ENCODE data around the gene LAMA2. TPM values are rescaled to one million over a fixed set of nuclear protein-coding genes. Genes with fewer than 3 reads are reported as not detected.

Gene LAMA2
- polyA plus RNA-seq, 3 donors, result 33.6 to 44.4 (median 39.6) TPM

GRCh38 chr6:129189266-129189665, 306.3 kb downstream of the LAMA2 start:
- DNase-seq (ENCODE audit: extremely low read depth in 1 of 11, low read depth in 9 of 11, low spot score in 4 of 11), result no peak

GRCh38 chr6:129191235-129191634, 308.3 kb downstream of the LAMA2 start:
- no peak for DNase-seq (ENCODE audit: extremely low read depth in 1 of 11, low read depth in 9 of 11, low spot score in 4 of 11)

GRCh38 chr6:129192458-129192989, 309.6 kb downstream of the LAMA2 start:
- no peak for DNase-seq (ENCODE audit: extremely low read depth in 1 of 11, low read depth in 9 of 11, low spot score in 4 of 11)

DNA sequence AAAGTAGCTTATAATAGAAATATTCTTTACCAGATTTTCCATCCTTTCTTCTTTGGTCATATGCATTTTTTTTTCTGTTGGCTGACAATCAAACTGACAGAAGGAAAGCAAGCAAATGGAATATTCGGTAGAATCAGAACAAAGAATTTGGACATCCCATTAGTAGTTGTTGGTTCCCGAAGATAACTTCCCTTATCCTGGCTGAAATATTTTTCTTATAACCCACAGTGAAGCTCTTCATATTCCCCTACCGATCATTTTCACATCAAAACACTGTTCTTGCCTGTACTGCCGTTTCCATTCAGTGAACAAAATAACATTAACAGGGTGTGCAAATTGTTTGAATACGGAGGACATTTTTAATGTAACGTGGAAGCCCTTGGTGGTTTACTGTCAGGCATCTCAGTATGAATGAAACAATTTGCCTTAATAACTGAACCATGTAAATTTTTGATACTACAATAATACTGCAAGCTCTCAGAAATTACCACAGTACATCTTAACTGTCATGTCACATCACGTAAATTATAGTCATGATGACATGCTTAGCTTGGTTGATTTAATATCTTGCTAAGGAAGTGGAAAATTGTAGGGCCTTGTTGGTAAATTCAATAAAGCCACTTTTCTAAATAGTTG, 311.5 kb downstream of the LAMA2 start:
- DNase-seq (ENCODE audit: extremely low read depth in 1 of 11, low read depth in 9 of 11, low spot score in 4 of 11), result no peak

- no peak for DNase-seq (ENCODE audit: extremely low read depth in 1 of 11, low read depth in 9 of 11, low spot score in 4 of 11)
Measured at GRCh38 chr6:129195161-129195560, 312.2 kb downstream of the LAMA2 start.

DNA sequence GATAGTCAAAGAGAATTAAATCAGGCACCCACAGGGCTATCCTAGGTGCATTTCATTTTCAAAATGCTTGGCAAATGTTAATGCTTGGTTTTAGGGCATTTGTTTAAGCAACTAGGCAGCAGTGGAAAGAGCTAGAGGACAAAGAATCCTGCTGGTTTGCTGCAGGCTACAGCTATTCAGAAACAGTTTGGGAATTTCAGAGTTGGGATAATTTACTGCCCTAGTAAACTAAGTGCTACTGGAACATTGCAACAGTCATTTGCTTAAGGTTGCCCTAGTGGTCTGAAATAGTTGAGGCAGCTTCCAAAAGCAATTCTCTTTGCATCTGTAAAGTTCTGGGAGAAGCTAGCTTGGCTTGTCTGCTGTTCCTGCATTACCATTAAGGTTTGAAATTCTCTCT, 312.7 kb downstream of the LAMA2 start:
- DNase-seq (ENCODE audit: extremely low read depth in 1 of 11, low read depth in 9 of 11, low spot score in 4 of 11), result no peak

DNA sequence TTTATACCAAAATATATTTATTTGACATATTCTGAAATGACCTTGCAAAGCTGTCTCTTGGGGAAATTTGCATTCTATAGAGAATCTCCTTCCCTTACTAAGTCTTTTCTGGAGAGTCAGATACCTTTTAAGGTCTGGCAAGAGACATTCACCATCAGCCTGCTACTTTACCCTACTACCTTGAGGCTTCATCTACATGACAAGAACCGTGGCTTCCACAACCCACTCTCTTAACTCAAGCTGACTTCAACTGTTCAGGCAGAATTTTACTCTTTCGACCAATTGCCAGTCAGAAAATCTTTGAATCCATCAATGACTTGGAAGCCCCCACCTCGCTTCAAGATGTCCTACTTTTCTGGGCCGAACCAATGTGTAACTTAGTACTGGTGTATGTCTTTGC, 314.2 kb downstream of the LAMA2 start:
- DNase-seq (ENCODE audit: extremely low read depth in 1 of 11, low read depth in 9 of 11, low spot score in 4 of 11), result no peak

DNA sequence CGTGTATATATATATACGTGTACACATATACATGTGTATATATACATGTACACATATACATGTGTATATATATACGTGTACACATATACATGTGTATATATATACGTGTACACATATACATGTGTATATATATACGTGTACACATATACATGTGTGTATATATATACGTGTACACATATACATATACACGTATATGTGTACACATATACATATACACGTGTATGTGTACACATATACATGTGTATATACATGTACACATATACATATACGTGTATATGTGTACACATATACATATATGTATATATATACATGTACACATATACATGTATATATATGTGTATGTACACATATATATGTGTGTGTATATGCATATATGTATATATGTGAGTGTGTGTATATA, 317.2 kb downstream of the LAMA2 start:
- no peak for DNase-seq (ENCODE audit: extremely low read depth in 1 of 11, low read depth in 9 of 11, low spot score in 4 of 11)

GRCh38 chr6:129203190-129203900, 320.4 kb downstream of the LAMA2 start:
- no peak for DNase-seq (ENCODE audit: extremely low read depth in 1 of 11, low read depth in 9 of 11, low spot score in 4 of 11)

DNA sequence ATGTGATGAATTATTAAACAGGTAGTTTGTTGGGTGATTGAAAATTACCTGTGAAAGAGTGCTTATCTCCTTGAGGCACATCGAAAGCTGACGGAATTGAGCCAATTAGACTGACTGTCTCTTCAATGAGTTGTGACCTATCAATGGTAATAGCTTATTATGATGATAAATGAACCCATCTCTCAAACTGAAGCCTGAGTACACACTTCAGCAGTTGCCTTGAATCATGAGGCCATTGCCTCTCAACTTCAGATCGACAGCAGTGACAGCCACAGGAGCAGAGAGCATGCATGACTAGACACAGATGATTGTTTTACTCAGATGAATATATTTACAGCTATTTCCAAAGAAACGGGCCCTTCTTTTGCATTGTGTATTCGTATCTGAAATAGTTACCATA, 323.9 kb downstream of the LAMA2 start:
- no peak for DNase-seq (ENCODE audit: extremely low read depth in 1 of 11, low read depth in 9 of 11, low spot score in 4 of 11)

DNA sequence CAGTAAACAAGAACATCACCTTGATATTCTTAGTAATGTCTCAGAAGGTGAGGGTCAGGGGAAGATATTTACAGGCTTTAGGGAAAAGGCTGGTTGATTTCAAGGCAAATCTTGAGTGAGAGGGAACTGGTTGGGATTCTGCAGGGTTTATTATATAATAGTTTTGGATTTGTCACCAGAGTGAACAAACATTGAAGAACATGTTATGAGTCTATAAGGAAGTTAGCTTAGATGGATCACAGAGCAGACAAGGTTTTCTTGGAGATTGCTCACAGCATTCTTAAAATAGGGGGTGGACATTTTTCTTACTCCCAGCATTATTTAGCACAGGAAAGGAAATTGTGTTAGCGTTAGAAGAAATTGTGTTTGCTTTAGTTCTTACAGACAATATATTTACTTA, 324.9 kb downstream of the LAMA2 start:
- DNase-seq (ENCODE audit: extremely low read depth in 1 of 11, low read depth in 9 of 11, low spot score in 4 of 11), result no peak

GRCh38 chr6:129208415-129209034, 325.6 kb downstream of the LAMA2 start:
- no peak for DNase-seq (ENCODE audit: extremely low read depth in 1 of 11, low read depth in 9 of 11, low spot score in 4 of 11)

- no peak for DNase-seq (ENCODE audit: extremely low read depth in 1 of 11, low read depth in 9 of 11, low spot score in 4 of 11)
Measured at GRCh38 chr6:129209355-129209754, 326.4 kb downstream of the LAMA2 start.

DNA sequence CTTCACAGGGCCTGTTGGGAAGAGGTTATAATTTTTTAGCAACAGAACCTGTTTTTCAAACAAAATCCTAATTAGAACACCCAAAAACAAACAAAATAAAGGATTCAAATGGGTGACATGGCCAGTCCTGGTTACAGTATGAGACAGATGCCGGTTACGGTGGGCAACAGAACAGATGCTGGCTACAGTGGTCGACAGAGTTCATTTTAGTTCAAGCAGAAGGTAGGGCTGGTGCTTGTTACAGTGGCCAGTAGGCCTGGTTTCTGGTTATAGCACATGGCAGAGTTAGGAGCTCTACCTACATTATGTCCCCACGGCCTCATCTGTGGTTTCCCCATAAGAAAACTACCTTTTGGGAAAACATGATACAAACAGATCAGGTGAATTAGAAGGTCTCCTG, 327.7 kb downstream of the LAMA2 start:
- no peak for DNase-seq (ENCODE audit: extremely low read depth in 1 of 11, low read depth in 9 of 11, low spot score in 4 of 11)

DNA sequence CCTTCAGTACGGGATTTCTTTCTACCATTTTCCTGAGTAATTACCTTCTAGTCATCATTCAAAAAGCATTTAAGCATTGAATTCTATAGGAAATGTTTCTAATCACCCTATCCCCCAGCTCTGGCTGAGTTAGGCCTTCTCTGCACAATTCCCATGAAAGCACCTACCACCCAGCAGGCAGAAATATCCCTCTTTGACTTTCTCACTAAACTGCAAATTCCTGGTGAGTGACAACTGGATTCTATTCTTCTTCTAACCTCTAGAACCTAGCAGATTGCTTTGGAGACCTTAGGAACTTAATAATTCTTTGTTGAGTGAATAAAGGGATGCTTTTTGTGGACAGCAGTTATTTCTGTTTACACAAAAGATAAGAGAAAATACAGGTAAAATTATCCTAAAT, 328.7 kb downstream of the LAMA2 start:
- DNase-seq (ENCODE audit: extremely low read depth in 1 of 11, low read depth in 9 of 11, low spot score in 4 of 11), result no peak

DNA sequence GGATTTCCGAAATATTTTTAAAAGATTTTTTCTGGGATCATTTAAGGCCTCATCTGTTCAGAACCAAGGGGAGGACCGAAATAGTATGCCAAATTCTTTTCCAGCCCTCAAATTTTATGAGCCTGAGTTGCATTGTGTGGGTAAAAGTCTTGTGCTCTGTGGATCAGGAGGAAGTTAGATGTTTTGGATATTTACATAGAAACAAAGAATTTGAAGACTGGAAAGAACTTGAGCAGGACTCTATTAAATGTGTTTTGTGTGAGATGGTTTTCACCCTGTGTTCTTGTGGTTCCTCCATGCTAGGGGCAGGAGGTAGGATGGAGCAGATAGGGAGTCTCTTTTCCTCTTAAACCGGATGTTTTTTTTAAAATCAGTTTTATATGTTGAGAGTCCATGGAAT, 329.1 kb downstream of the LAMA2 start:
- no peak for DNase-seq (ENCODE audit: extremely low read depth in 1 of 11, low read depth in 9 of 11, low spot score in 4 of 11)

DNA sequence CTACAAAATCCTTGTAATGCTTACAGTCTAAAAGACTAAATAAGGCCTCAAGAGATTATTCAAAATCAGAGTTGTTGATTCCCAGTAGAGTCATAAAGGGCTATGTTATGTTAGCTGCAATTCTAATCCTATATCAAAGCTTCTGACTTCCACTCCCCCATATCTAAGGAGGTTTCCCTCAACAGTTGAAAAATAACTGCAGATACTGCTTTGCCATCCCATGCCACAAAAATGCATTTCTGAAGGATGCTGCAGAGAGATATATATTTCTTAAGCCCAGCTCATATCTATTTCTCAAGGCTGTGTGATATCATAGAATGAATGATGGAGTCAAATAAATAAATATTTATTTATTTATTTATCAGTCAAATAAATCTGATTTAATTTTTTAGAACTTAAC, 332.3 kb downstream of the LAMA2 start:
- DNase-seq (ENCODE audit: extremely low read depth in 1 of 11, low read depth in 9 of 11, low spot score in 4 of 11), result no peak

DNA sequence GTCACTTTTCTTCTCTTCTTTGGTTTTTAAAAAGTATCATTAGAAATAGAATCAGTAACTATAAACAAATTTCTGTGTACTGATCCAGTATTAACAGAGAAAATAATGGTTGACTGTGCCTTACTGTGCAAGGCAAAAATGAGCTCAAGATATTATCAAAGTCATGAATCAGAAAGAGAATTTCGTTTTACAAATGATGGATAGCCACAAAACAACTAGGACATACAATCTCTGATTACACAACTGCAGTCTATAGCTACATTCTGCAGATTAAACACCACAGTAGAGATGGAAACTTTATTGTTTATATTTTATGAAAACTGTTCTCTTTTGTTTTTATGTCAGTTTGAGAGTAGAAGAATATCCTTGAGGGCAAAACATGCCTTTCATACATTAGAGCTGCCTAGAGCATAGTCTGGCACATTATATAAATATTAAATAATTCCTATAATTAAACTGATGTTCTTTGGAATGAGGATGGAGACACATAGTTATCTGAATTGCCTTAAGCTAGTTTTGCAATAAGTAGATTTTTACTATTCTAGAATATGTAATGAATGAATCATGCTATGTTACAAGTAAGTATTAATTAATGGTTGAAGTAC, 333.1 kb downstream of the LAMA2 start:
- no peak for DNase-seq (ENCODE audit: extremely low read depth in 1 of 11, low read depth in 9 of 11, low spot score in 4 of 11)

GRCh38 chr6:129217701-129218100, 334.8 kb downstream of the LAMA2 start:
- no peak for DNase-seq (ENCODE audit: extremely low read depth in 1 of 11, low read depth in 9 of 11, low spot score in 4 of 11)
